GM12864 (cell line): Measurements from ENCODE around the gene FIG4.

ENCODE experiments used
- DNase-seq: peaks from one replicate; pipeline ENCODE4 v3.0.0-alpha.2; 2011; ENCODE audit warnings: low read depth
- H3K4me3 ChIP-seq: 2 replicates; pipeline ENCODE4 v1.5.1; 2011; ENCODE audit warnings: mild to moderate bottlenecking, low read depth, low read length, control low read depth
- CTCF ChIP-seq: IDR thresholded peaks from 2 replicates; pipeline ENCODE4 v1.5.1; 2011; ENCODE audit warnings: low read depth, mild to moderate bottlenecking, moderate library complexity, low read length, control low read depth, inconsistent platforms; ENCODE audit errors: missing control alignments

The FIG4 gene

GRCh38 chr6:109747221-109747620 is 56.1 kb downstream of the FIG4 start:
- H3K4me3 ChIP-seq = no peak overlapping the region
- no peak for DNase-seq
- no peak for TF ChIP-seq CTCF

GRCh38 chr6:109759098-109759955 is 68.2 kb downstream of the FIG4 start:
- TF ChIP-seq CTCF = no peak
- DNase-seq = no peak
- no peak overlapping the region for H3K4me3 ChIP-seq

GRCh38 chr6:109760208-109760607 is 69.1 kb downstream of the FIG4 start:
- DNase-seq = no peak
- TF ChIP-seq CTCF = no peak

GRCh38 chr6:109762166-109762565 is 71.1 kb downstream of the FIG4 start:
- TF ChIP-seq CTCF = no peak
- DNase-seq = no peak
- no peak overlapping the region for H3K4me3 ChIP-seq

More at GRCh38 chr6:109760208-109760607, 69.1 kb downstream of the FIG4 start:
- no peak overlapping the region for H3K4me3 ChIP-seq

- no peak overlapping the region for H3K4me3 ChIP-seq
- TF ChIP-seq CTCF = no peak
- DNase-seq = no peak
Measured at GRCh38 chr6:109762769-109763441, 71.8 kb downstream of the FIG4 start.

- H3K4me3 ChIP-seq = no peak overlapping the region
- TF ChIP-seq CTCF = no peak
- no peak for DNase-seq
Measured at GRCh38 chr6:109766167-109766566, 75.1 kb downstream of the FIG4 start.
